Esophagus muscularis mucosa (tissue), 4 donors: ENCODE results near the gene DOCK1. TPM values are rescaled to one million over a fixed set of nuclear protein-coding genes. Genes with fewer than 3 reads are reported as not detected.

ENCODE experiments used
- DNase-seq: peaks from one replicate; pipeline ENCODE4 v3.0.0-alpha.2; 2017; ENCODE audit errors: extremely low spot score
- H3K27ac ChIP-seq, 4 donors: fragments of 200-600 bp; sonication (generic); replicated peaks in 1 of 4; 1 replicate in 3 of 4; 2 replicates in 1 of 4; pipeline ENCODE4 v1.5.1; 2016 to 2019; ENCODE audit warnings: mild to moderate bottlenecking in 1 of 4
- H3K27me3 ChIP-seq, 4 donors: fragments of 200-600 bp; sonication (generic); one replicate each; pipeline versions ENCODE4 v1.5.1 to v1.6.0; 2016 to 2019
- H3K36me3 ChIP-seq, 4 donors: fragments of 200-600 bp; sonication (generic); one replicate each; pipeline ENCODE4 v1.5.1; 2016 to 2019
- H3K4me1 ChIP-seq, 4 donors: fragments of 200-600 bp; sonication (generic); one replicate each; pipeline ENCODE4 v1.5.1; 2016 to 2019
- H3K4me3 ChIP-seq, 4 donors: fragments of 200-600 bp; sonication (generic); 1 replicate in 2 of 4; 2 replicates in 2 of 4; pipeline ENCODE4 v1.5.1; 2016 to 2019; ENCODE audit warnings: mild to moderate bottlenecking in 4 of 4, moderate library complexity in 1 of 4
- H3K9me3 ChIP-seq, 4 donors: fragments of 200-600 bp; sonication (generic); 1 replicate in 3 of 4; 2 replicates in 1 of 4; pipeline ENCODE4 v1.5.1; 2016 to 2019
- EP300 ChIP-seq: sonication (generic); formaldehyde crosslinking; IDR thresholded peaks from one replicate; pipeline ENCODE4 v1.6.1; 2017; ENCODE audit warnings: antibody characterized with exemption
- POLR2A ChIP-seq: fragments of 450-650 bp; IDR thresholded peaks from one replicate; pipeline ENCODE4 v1.6.1; 2017; ENCODE audit warnings: antibody characterized with exemption, moderate library complexity, mild to moderate bottlenecking, low read depth
- POLR2AphosphoS5 ChIP-seq, 2 donors: sonication (generic); formaldehyde crosslinking; IDR thresholded peaks; one replicate each; pipeline ENCODE4 v1.6.1; 2017; ENCODE audit warnings: antibody characterized with exemption in 2 of 2
- WGBS: methylation state at CpG from one replicate; pipeline ENCODE4 v1.1.5; 2018; 5-methylcytosine and 5-hydroxymethylcytosine counted together
- intact Hi-C: fragments of 100-400 bp; cut with DNase I; formaldehyde crosslinking; loops from one replicate; pipeline ENCODE4 v1.15.1; 2023
- total RNA-seq, 4 donors: library from RNA; depleted of rRNA; stranded (reverse); fragments of >200 nt; gene quantifications; one replicate each; pipeline versions ENCODE4 v1.1.0 to v1.2.1, GENCODE V29; 2016
- TF ChIP-seq, protein P1 (sequence below), 3 experiments: fragments of 200-600 bp in 2 of 3; fragments of 450-650 bp in 1 of 3; sonication (generic) in 2 of 3; IDR thresholded peaks; one replicate each; pipeline ENCODE4 v1.5.1; 2017 to 2019; ENCODE audit warnings: antibody characterized with exemption in 3 of 3, mild to moderate bottlenecking in 2 of 3, moderate library complexity in 1 of 3

Gene DOCK1
- total RNA-seq, 4 donors from 2014 or later: 41.4 to 60.3 (median 55.3) TPM

DNA sequence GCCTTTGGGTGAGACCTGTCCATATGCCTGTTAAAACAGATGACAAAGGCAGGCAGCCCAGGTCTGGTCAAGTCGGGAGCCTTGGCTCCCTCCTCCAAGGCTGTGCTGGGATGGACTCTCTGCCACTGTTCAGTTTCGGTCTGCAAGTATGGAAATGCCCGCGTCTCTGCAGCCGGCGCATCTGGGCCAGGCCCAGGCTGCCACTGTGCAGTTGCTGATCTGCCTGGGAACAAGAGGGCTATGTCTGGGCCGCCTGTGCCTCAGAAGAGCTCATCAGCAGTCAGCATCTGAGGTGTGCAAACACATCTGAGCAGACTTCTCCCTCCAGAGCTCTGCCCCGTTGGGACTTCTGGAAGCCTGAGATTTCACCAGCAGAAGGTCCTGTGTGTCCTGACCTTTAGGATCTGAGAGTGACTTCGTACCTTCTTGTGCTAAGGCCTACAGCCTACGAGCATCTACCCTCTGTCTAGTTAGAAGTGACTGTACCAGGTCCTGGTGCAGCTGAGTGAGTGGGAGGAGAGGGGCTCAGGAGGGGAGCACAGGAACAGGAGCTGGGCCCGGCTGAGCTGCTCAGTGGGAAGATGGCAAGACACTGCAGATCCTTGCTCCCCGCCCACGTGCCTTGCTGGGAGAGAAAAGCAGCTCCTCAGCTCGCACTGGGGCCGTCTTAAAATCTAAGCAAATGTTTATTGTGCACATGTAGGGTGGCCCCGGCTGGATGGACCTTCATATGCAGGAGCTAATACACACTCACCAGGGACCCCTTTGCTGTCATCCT lies 50.9 kb downstream of the DOCK1 start:
- peaks cover 0 to 20% (median 12%) of the 10 kb centered on the region in 4 donors for H3K4me1 ChIP-seq
- WGBS: 74% methylated on average over 14 of the region's 16 CpGs
- no peaks in the 10 kb centered on the region for H3K36me3 ChIP-seq
- no peaks in the 10 kb centered on the region for H3K9me3 ChIP-seq
- no peak overlapping the region for H3K27ac ChIP-seq
- intact Hi-C loops: no loop called here
- TF ChIP-seq, protein P1, sequence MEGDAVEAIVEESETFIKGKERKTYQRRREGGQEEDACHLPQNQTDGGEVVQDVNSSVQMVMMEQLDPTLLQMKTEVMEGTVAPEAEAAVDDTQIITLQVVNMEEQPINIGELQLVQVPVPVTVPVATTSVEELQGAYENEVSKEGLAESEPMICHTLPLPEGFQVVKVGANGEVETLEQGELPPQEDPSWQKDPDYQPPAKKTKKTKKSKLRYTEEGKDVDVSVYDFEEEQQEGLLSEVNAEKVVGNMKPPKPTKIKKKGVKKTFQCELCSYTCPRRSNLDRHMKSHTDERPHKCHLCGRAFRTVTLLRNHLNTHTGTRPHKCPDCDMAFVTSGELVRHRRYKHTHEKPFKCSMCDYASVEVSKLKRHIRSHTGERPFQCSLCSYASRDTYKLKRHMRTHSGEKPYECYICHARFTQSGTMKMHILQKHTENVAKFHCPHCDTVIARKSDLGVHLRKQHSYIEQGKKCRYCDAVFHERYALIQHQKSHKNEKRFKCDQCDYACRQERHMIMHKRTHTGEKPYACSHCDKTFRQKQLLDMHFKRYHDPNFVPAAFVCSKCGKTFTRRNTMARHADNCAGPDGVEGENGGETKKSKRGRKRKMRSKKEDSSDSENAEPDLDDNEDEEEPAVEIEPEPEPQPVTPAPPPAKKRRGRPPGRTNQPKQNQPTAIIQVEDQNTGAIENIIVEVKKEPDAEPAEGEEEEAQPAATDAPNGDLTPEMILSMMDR (IDR thresholded peaks at IDR 0.05): no peak
- no peak for TF ChIP-seq EP300
- no peak for TF ChIP-seq POLR2A
- no peak for TF ChIP-seq POLR2AphosphoS5 (IDR thresholded peaks at IDR 0.05)
- no peak for DNase-seq
- H3K4me3 ChIP-seq: no peak overlapping the region
- no peaks in the 10 kb centered on the region for H3K27me3 ChIP-seq

DNA sequence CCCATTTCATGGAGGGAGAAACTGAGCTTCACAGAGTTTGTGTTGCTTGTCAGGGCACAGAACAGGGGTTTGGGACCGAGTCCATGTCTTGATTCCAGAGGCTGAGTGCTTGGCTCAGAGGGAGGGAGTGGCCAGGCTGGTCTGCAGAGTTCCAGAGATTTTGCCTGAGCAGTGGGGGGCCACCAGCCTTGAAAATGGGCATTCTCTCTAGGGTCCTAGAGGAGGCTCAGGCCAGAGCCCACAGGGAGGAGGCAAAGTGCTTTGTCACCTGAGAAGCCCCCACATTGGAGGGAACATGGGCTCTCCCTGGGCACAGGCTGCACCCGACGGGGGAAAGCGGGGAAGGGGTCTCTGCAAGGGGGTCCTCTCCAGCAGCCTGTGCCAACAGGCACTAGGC lies 51.5 kb downstream of the DOCK1 start:
- Histone ChIP-seq H3K4me1 (peaks cover 0 to 22% (median 12%) of the 10 kb centered on the region in 4 donors), H3K27ac (no peak overlapping the region), H3K27me3 (no peaks in the 10 kb centered on the region), H3K4me3 (no peak overlapping the region), H3K36me3 (no peaks in the 10 kb centered on the region), H3K9me3 (no peaks in the 10 kb centered on the region)
- TF ChIP-seq POLR2AphosphoS5 (IDR thresholded peaks at IDR 0.05): no peak
- TF ChIP-seq POLR2A: no peak
- no peak for TF ChIP-seq EP300
- TF ChIP-seq, protein P1 (IDR thresholded peaks at IDR 0.05): no peak
- no peak for DNase-seq
- 67% methylated on average over 4 of the region's 4 CpGs for WGBS
- intact Hi-C loops: no loop called here

DNA sequence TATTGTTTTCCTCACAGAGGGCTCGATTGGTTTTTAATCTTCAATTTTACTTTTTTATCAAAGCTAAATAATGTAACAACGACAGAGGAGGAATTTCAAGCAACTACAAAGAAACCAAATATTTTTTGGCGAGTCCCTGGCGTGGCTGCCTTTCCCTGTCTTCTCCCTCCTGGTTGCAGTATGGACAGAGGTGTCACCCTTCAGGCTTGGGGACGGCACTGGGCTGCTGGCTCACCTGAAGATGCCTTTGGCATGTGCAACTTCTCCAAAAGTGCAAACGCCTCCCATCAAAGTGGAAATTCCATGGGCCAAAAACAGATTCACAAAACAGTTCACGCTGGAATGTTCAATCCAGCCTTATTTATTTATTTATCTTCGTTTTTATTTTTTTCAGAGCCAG lies 51.9 kb downstream of the DOCK1 start:
- Histone ChIP-seq H3K36me3 (no peaks in the 10 kb centered on the region), H3K27ac (no peak overlapping the region), H3K4me3 (no peak overlapping the region), H3K27me3 (no peaks in the 10 kb centered on the region), H3K4me1 (peaks cover 0 to 22% (median 12%) of the 10 kb centered on the region in 4 donors), H3K9me3 (no peaks in the 10 kb centered on the region)
- WGBS: 88% methylated on average over 8 of the region's 8 CpGs
- no peak for DNase-seq
- no peak for TF ChIP-seq POLR2A
- TF ChIP-seq, protein P1 (IDR thresholded peaks at IDR 0.05): no peak
- no peak for TF ChIP-seq POLR2AphosphoS5 (IDR thresholded peaks at IDR 0.05)
- no peak for TF ChIP-seq EP300
- intact Hi-C loops: no loop called here

DNA sequence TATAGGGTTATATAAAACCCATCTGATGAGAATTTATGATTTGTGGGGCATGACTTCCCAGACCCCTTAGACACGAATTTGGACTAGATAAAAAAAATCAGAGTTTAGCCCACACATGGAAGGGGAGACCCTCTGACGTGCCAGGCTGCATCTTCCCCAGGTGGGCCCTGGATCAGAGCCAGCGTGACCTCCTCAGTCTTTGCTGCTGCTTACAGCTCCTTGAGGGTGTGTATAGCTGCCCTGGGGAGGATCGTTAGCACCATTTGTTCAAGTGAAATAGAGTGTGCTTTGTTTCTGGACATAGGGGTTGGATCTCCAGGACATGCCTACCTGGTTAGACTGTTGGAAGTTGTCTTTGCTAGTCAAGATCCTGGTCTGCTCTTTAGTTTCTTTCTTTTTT lies 54.2 kb downstream of the DOCK1 start:
- Histone ChIP-seq H3K27ac (no peak overlapping the region), H3K4me3 (no peak overlapping the region), H3K9me3 (no peaks in the 10 kb centered on the region), H3K27me3 (no peaks in the 10 kb centered on the region), H3K4me1 (peaks cover 0 to 25% (median 17%) of the 10 kb centered on the region in 4 donors), H3K36me3 (no peaks in the 10 kb centered on the region)
- 85% methylated on average over 4 of the region's 4 CpGs for WGBS
- intact Hi-C loops: no loop called here
- no peak for TF ChIP-seq POLR2A
- TF ChIP-seq EP300: no peak
- TF ChIP-seq POLR2AphosphoS5 (IDR thresholded peaks at IDR 0.05): no peak
- TF ChIP-seq, protein P1 (IDR thresholded peaks at IDR 0.05): no peak
- no peak for DNase-seq
